ENCODE data around the gene TSHR.

Gene TSHR

DNA sequence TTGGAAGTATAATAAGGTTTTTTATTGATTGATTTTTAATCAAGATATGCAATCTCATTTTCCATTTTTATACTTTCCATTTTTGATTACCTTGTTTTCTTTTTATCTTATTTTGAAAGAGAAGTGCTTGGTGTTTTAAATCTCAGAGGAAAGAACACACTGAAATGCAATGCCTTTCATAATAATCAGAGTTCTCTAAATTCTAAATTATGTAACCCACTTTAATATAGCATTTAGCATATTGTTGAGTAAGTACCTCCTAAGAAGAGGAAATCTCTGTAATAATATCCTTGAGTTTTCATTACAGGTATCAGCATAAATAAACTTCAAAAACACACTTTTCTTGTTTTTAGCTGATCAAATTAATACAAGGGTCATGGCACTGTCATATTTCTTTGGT is 168.4 kb downstream of the TSHR start (continued):
- TF ChIP-seq, protein P1, sequence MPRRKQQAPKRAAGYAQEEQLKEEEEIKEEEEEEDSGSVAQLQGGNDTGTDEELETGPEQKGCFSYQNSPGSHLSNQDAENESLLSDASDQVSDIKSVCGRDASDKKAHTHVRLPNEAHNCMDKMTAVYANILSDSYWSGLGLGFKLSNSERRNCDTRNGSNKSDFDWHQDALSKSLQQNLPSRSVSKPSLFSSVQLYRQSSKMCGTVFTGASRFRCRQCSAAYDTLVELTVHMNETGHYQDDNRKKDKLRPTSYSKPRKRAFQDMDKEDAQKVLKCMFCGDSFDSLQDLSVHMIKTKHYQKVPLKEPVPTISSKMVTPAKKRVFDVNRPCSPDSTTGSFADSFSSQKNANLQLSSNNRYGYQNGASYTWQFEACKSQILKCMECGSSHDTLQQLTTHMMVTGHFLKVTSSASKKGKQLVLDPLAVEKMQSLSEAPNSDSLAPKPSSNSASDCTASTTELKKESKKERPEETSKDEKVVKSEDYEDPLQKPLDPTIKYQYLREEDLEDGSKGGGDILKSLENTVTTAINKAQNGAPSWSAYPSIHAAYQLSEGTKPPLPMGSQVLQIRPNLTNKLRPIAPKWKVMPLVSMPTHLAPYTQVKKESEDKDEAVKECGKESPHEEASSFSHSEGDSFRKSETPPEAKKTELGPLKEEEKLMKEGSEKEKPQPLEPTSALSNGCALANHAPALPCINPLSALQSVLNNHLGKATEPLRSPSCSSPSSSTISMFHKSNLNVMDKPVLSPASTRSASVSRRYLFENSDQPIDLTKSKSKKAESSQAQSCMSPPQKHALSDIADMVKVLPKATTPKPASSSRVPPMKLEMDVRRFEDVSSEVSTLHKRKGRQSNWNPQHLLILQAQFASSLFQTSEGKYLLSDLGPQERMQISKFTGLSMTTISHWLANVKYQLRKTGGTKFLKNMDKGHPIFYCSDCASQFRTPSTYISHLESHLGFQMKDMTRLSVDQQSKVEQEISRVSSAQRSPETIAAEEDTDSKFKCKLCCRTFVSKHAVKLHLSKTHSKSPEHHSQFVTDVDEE (CRISPR knock-in tag; IDR thresholded peaks at IDR 0.05): no peak
- TF ChIP-seq SNAI2 (CRISPR knock-in tag; IDR thresholded peaks at IDR 0.05) (no peak), ZNF70 (CRISPR knock-in tag; IDR thresholded peaks at IDR 0.05) (no peak), CSDC2 (CRISPR knock-in tag; IDR thresholded peaks at IDR 0.05) (no peak)
- TF ChIP-seq, protein P2, sequence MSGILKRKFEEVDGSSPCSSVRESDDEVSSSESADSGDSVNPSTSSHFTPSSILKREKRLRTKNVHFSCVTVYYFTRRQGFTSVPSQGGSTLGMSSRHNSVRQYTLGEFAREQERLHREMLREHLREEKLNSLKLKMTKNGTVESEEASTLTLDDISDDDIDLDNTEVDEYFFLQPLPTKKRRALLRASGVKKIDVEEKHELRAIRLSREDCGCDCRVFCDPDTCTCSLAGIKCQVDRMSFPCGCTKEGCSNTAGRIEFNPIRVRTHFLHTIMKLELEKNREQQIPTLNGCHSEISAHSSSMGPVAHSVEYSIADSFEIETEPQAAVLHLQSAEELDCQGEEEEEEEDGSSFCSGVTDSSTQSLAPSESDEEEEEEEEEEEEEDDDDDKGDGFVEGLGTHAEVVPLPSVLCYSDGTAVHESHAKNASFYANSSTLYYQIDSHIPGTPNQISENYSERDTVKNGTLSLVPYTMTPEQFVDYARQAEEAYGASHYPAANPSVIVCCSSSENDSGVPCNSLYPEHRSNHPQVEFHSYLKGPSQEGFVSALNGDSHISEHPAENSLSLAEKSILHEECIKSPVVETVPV (CRISPR knock-in tag; IDR thresholded peaks at IDR 0.05): no peak

DNA sequence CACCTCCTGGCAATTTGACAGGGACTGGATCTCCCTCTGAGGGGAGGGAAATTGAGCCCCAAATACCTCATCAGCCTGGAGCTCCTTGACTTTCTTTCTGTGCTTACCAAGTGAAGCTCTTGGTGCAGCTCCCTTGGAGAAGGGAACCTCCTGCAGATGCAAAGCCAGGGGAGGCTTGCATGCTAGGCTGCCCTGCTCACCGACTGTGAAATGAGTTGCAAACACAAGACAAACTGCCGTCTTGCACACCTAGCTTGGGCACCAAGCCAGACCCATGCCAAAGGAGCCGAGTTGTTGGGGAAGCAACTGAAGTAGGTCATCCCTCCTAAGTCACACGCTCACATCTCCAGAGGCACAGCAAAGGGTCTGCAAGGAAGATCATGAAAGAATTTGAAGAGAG is 170.1 kb downstream of the TSHR start:
- TF ChIP-seq GLIS3 (CRISPR knock-in tag; IDR thresholded peaks at IDR 0.05): no peak
- TF ChIP-seq ZFP30 (CRISPR knock-in tag; IDR thresholded peaks at IDR 0.05): no peak
- TF ChIP-seq, protein P3, sequence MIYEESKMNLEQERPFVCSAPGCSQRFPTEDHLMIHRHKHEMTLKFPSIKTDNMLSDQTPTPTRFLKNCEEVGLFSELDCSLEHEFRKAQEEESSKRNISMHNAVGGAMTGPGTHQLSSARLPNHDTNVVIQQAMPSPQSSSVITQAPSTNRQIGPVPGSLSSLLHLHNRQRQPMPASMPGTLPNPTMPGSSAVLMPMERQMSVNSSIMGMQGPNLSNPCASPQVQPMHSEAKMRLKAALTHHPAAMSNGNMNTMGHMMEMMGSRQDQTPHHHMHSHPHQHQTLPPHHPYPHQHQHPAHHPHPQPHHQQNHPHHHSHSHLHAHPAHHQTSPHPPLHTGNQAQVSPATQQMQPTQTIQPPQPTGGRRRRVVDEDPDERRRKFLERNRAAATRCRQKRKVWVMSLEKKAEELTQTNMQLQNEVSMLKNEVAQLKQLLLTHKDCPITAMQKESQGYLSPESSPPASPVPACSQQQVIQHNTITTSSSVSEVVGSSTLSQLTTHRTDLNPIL (CRISPR knock-in tag; IDR thresholded peaks at IDR 0.05; ENCODE audit: low read depth): no peak
- no peak for TF ChIP-seq RARB (CRISPR knock-in tag; IDR thresholded peaks at IDR 0.05)
- TF ChIP-seq ISL1 (CRISPR knock-in tag; IDR thresholded peaks at IDR 0.05): no peak
- no peak for TF ChIP-seq OSR1 (CRISPR knock-in tag; IDR thresholded peaks at IDR 0.05)
- no peak for TF ChIP-seq ARNTL (CRISPR knock-in tag; IDR thresholded peaks at IDR 0.05; ENCODE audit: borderline replicate concordance, low read depth)
- TF ChIP-seq SNAI2 (CRISPR knock-in tag; IDR thresholded peaks at IDR 0.05): no peak
- no peak for TF ChIP-seq ZFP3 (CRISPR knock-in tag; IDR thresholded peaks at IDR 0.05)
- no peak for TF ChIP-seq TCF4 (CRISPR knock-in tag; IDR thresholded peaks at IDR 0.05; ENCODE audit: borderline replicate concordance)
- TF ChIP-seq ZNF70 (CRISPR knock-in tag; IDR thresholded peaks at IDR 0.05): no peak
- no peak for TF ChIP-seq ZNF8 (CRISPR knock-in tag; IDR thresholded peaks at IDR 0.05)
- no peak for TF ChIP-seq CSDC2 (CRISPR knock-in tag; IDR thresholded peaks at IDR 0.05)
- TF ChIP-seq ZNF565 (CRISPR knock-in tag; conservative IDR thresholded peaks at IDR 0.05; ENCODE audit: low read depth): no peak
- TF ChIP-seq, protein P4, sequence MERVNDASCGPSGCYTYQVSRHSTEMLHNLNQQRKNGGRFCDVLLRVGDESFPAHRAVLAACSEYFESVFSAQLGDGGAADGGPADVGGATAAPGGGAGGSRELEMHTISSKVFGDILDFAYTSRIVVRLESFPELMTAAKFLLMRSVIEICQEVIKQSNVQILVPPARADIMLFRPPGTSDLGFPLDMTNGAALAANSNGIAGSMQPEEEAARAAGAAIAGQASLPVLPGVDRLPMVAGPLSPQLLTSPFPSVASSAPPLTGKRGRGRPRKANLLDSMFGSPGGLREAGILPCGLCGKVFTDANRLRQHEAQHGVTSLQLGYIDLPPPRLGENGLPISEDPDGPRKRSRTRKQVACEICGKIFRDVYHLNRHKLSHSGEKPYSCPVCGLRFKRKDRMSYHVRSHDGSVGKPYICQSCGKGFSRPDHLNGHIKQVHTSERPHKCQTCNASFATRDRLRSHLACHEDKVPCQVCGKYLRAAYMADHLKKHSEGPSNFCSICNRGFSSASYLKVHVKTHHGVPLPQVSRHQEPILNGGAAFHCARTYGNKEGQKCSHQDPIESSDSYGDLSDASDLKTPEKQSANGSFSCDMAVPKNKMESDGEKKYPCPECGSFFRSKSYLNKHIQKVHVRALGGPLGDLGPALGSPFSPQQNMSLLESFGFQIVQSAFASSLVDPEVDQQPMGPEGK (CRISPR knock-in tag; IDR thresholded peaks at IDR 0.05; ENCODE audit: borderline replicate concordance): no peak
- TF ChIP-seq ESRRG (CRISPR knock-in tag; IDR thresholded peaks at IDR 0.05): no peak
- no peak for TF ChIP-seq BACH2 (CRISPR knock-in tag; IDR thresholded peaks at IDR 0.05; ENCODE audit: borderline replicate concordance)
- TF ChIP-seq, protein P1 (CRISPR knock-in tag; IDR thresholded peaks at IDR 0.05): no peak
- TF ChIP-seq, protein P5, sequence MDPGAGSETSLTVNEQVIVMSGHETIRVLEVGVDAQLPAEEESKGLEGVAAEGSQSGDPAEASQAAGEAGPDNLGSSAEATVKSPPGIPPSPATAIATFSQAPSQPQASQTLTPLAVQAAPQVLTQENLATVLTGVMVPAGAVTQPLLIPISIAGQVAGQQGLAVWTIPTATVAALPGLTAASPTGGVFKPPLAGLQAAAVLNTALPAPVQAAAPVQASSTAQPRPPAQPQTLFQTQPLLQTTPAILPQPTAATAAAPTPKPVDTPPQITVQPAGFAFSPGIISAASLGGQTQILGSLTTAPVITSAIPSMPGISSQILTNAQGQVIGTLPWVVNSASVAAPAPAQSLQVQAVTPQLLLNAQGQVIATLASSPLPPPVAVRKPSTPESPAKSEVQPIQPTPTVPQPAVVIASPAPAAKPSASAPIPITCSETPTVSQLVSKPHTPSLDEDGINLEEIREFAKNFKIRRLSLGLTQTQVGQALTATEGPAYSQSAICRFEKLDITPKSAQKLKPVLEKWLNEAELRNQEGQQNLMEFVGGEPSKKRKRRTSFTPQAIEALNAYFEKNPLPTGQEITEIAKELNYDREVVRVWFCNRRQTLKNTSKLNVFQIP (CRISPR knock-in tag; IDR thresholded peaks at IDR 0.05; ENCODE audit: borderline replicate concordance, low read depth): no peak
- no peak for TF ChIP-seq TOX (CRISPR knock-in tag; IDR thresholded peaks at IDR 0.05; ENCODE audit: borderline replicate concordance)
- no peak for ATAC-seq

All from SK-N-SH treated with all-trans-retinoic acid at 6 μM for 48 hours (cell line).